HepG2 (cell line): Measurements from ENCODE around the gene TATDN3. TPM values are rescaled to one million over a fixed set of nuclear protein-coding genes. Genes with fewer than 3 reads are reported as not detected.

Source experiments
- ELF4 ChIP-seq: sonication (generic); formaldehyde crosslinking; IDR thresholded peaks from 2 replicates; pipeline ENCODE4 v1.5.0; 2020; ENCODE audit warnings: missing genetic modification reagents, mild to moderate bottlenecking, moderate library complexity, borderline replicate concordance
- ISL2 ChIP-seq: sonication (generic); formaldehyde crosslinking; IDR thresholded peaks from 2 replicates; pipeline ENCODE4 v1.5.0; 2020; ENCODE audit warnings: missing genetic modification reagents
- NFATC3 ChIP-seq: sonication (generic); formaldehyde crosslinking; IDR thresholded peaks from 2 replicates; pipeline ENCODE4 v1.5.1; 2020; ENCODE audit warnings: mild to moderate bottlenecking, missing genetic modification reagents
- PREB ChIP-seq: sonication (generic); formaldehyde crosslinking; IDR thresholded peaks from 2 replicates; pipeline ENCODE4 v1.4.0; 2020; ENCODE audit warnings: missing genetic modification reagents
- SAP130 ChIP-seq: IDR thresholded peaks from 2 replicates; pipeline ENCODE4 v1.6.1; 2016; ENCODE audit warnings: low read depth
- SNRNP70 ChIP-seq: fragments of 200-400 bp; formaldehyde crosslinking; IDR thresholded peaks from 2 replicates; pipeline ENCODE4 v1.6.1; 2017; ENCODE audit warnings: mild to moderate bottlenecking, low read depth, low read length, moderate library complexity
- ZBTB4 ChIP-seq: sonication (generic); formaldehyde crosslinking; IDR thresholded peaks from 2 replicates; pipeline ENCODE4 v1.4.0; 2020; ENCODE audit warnings: missing genetic modification reagents, mild to moderate bottlenecking, borderline replicate concordance
- ZBTB49 ChIP-seq: sonication (generic); formaldehyde crosslinking; IDR thresholded peaks from 2 replicates; pipeline ENCODE4 v1.4.0; 2020; ENCODE audit warnings: missing genetic modification reagents, borderline replicate concordance
- ZFP62 ChIP-seq: sonication (generic); formaldehyde crosslinking; IDR thresholded peaks from 2 replicates; pipeline ENCODE4 v1.4.0; 2020; ENCODE audit warnings: missing genetic modification reagents
- ZNF142 ChIP-seq: sonication (generic); formaldehyde crosslinking; IDR thresholded peaks from 2 replicates; pipeline ENCODE4 v1.4.0; 2020; ENCODE audit warnings: missing genetic modification reagents
- ZNF552 ChIP-seq: sonication (generic); formaldehyde crosslinking; IDR thresholded peaks from 2 replicates; pipeline ENCODE4 v1.9.0; 2022; ENCODE audit warnings: missing genetic modification reagents, mild to moderate bottlenecking, borderline replicate concordance
- ZNF747 ChIP-seq: sonication (generic); formaldehyde crosslinking; IDR thresholded peaks from 2 replicates; pipeline ENCODE4 v1.8.1; 2023; ENCODE audit warnings: missing genetic modification reagents, mild to moderate bottlenecking, borderline replicate concordance
- ZNF770 ChIP-seq: sonication (generic); formaldehyde crosslinking; IDR thresholded peaks from 2 replicates; pipeline ENCODE4 v1.5.0; 2020; ENCODE audit warnings: mild to moderate bottlenecking, missing genetic modification reagents
- polyA plus RNA-seq, 8 experiments: library from polyadenylated mRNA; depleted of rRNA in 3 of 8; stranded (reverse) in 7 of 8; unstranded in 1 of 8; fragments of >200 nt; fragmentation: Illumina TruSeq in 4 of 8; extraction: Trizol in 4 of 8; gene quantifications; 2 replicates each; pipeline versions ENCODE4 v1.2.1 to v1.2.3, GENCODE V29; 2011 to 2016; ENCODE audit warnings: low read depth in 4 of 8, missing spikeins in 1 of 8, mixed read lengths in 1 of 8; ENCODE audit not compliant: insufficient read depth in 1 of 8
- total RNA-seq, 5 experiments: library from RNA; depleted of rRNA; stranded (reverse); fragments of >200 nt; fragmentation: Illumina TruSeq; extraction: Trizol; gene quantifications; 2 replicates each; pipeline ENCODE4 v1.2.3, GENCODE V29; 2016; ENCODE audit warnings: low read depth in 1 of 5

Gene TATDN3
- total and polyA plus RNA-seq, 2 of the 13 experiments (the other 11 are each of a cell fraction or from before 2014, with no cell fraction given): 7.3 to 8.6 TPM

- TF ChIP-seq ZBTB4 (CRISPR knock-in tag) (no peak), ZNF770 (CRISPR knock-in tag) (no peak), ZFP62 (CRISPR knock-in tag) (no peak), ISL2 (CRISPR knock-in tag) (0 out of 2 replicates have a peak, but pooled peaks have one; percentile 30), ZNF552 (CRISPR knock-in tag) (no peak), SNRNP70 (no peak), SAP130 (CRISPR knock-in tag) (peak; percentile 50), ZNF747 (CRISPR knock-in tag) (no peak), ELF4 (CRISPR knock-in tag) (no peak), NFATC3 (no peak), ZNF142 (CRISPR knock-in tag) (no peak), PREB (CRISPR knock-in tag) (no peak), ZBTB49 (CRISPR knock-in tag) (no peak)
These were observed 25.0 kb downstream of the TATDN3 start (continued) for GRCh38 chr1:212816567-212817278.
